GM23338 (cell line): ENCODE data around the gene ALOX15B.

Experiments used
- CREB1 ChIP-seq: fragments of 250-450 bp; sonication (Bioruptor Pico); IDR thresholded peaks from 2 replicates; pipeline ENCODE4 v1.5.0; 2020; ENCODE audit warnings: low read depth, mild to moderate bottlenecking, moderate library complexity
- EZH2 ChIP-seq: fragments of 200-600 bp; sonication (generic); IDR thresholded peaks from one replicate; pipeline ENCODE4 v1.8.0; 2017; ENCODE audit warnings: antibody characterized with exemption, mild to moderate bottlenecking, low read depth; ENCODE audit not compliant: unreplicated experiment
- POLR2AphosphoS5 ChIP-seq: IDR thresholded peaks from 2 replicates; pipeline ENCODE4 v1.6.1; 2016; ENCODE audit warnings: antibody characterized with exemption, low read depth
- TF ChIP-seq, protein P1 (sequence below): IDR thresholded peaks from one replicate; pipeline ENCODE4 v1.6.1; 2018; ENCODE audit warnings: antibody characterized with exemption; ENCODE audit not compliant: unreplicated experiment
- TF ChIP-seq, protein P2 (sequence below), 2 experiments: fragments of 200-600 bp in 1 of 2; sonication (generic) in 1 of 2; conservative IDR thresholded peaks; 2 replicates each; pipeline versions ENCODE4 v1.5.1 to v1.6.1; 2016 to 2017; ENCODE audit warnings: antibody characterized with exemption in 2 of 2, low read depth in 2 of 2, mild to moderate bottlenecking in 2 of 2, moderate library complexity in 1 of 2

DNA sequence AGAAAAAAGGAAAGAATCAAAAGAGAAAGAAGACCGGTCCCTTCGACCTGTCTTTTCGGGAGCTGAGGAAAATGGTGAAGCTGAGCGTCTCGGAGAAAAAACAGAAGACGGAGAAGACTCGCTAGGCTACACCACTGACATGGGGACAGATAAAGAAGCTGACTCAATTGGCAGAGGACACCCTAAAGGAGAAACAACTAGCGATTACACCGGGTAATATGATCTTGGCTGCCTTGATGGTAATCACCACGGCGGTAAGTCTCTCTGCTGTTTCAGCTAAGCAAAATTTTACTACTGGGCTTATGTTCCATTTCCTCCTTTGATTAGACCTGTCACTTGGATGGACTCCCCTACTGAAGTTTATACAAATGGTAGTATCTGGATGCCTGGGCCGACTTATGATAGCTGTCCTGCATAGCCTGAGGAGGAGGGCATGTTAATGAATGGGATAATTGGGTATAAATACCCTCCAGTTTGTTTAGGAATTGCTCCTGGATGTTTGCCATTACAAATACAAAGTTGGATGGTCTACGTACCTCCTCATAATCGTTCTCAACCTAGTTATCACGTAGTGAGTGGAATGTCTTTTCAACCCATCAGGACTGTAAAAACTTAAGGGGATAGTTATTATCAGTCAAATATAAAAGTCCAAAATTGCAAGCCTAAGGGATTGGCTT, 24.1 kb downstream of the ALOX15B start:
- TF ChIP-seq, protein P1, sequence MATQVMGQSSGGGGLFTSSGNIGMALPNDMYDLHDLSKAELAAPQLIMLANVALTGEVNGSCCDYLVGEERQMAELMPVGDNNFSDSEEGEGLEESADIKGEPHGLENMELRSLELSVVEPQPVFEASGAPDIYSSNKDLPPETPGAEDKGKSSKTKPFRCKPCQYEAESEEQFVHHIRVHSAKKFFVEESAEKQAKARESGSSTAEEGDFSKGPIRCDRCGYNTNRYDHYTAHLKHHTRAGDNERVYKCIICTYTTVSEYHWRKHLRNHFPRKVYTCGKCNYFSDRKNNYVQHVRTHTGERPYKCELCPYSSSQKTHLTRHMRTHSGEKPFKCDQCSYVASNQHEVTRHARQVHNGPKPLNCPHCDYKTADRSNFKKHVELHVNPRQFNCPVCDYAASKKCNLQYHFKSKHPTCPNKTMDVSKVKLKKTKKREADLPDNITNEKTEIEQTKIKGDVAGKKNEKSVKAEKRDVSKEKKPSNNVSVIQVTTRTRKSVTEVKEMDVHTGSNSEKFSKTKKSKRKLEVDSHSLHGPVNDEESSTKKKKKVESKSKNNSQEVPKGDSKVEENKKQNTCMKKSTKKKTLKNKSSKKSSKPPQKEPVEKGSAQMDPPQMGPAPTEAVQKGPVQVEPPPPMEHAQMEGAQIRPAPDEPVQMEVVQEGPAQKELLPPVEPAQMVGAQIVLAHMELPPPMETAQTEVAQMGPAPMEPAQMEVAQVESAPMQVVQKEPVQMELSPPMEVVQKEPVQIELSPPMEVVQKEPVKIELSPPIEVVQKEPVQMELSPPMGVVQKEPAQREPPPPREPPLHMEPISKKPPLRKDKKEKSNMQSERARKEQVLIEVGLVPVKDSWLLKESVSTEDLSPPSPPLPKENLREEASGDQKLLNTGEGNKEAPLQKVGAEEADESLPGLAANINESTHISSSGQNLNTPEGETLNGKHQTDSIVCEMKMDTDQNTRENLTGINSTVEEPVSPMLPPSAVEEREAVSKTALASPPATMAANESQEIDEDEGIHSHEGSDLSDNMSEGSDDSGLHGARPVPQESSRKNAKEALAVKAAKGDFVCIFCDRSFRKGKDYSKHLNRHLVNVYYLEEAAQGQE, result no peak
- TF ChIP-seq POLR2AphosphoS5, result no peak
- no peak for TF ChIP-seq CREB1 (CRISPR knock-in tag)
- TF ChIP-seq, protein P2, sequence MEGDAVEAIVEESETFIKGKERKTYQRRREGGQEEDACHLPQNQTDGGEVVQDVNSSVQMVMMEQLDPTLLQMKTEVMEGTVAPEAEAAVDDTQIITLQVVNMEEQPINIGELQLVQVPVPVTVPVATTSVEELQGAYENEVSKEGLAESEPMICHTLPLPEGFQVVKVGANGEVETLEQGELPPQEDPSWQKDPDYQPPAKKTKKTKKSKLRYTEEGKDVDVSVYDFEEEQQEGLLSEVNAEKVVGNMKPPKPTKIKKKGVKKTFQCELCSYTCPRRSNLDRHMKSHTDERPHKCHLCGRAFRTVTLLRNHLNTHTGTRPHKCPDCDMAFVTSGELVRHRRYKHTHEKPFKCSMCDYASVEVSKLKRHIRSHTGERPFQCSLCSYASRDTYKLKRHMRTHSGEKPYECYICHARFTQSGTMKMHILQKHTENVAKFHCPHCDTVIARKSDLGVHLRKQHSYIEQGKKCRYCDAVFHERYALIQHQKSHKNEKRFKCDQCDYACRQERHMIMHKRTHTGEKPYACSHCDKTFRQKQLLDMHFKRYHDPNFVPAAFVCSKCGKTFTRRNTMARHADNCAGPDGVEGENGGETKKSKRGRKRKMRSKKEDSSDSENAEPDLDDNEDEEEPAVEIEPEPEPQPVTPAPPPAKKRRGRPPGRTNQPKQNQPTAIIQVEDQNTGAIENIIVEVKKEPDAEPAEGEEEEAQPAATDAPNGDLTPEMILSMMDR (conservative IDR thresholded peaks at IDR 0.05; ENCODE audit: low read depth in 2 of 2), result no peak
- TF ChIP-seq EZH2, result peak; percentile 43
